Subcutaneous abdominal adipose tissue (tissue), 5 donors: Measurements from ENCODE around the gene TOP2B.

Experiments used
- H3K27ac ChIP-seq: one replicate; pipeline ENCODE4 v1.7.0; 2013; ENCODE audit warnings: low read depth, mild to moderate bottlenecking, inconsistent platforms, low read length, moderate library complexity
- H3K27me3 ChIP-seq, 5 donors: one replicate each; pipeline ENCODE4 v1.7.0; 2013; ENCODE audit warnings: low read length in 5 of 5, inconsistent platforms in 1 of 5; ENCODE audit not compliant: control insufficient read depth in 5 of 5, insufficient read depth in 4 of 5
- H3K36me3 ChIP-seq, 5 donors: one replicate each; pipeline ENCODE4 v1.7.0; 2013; ENCODE audit warnings: low read length in 5 of 5; ENCODE audit not compliant: control insufficient read depth in 5 of 5, insufficient read depth in 5 of 5
- H3K4me1 ChIP-seq, 5 donors: one replicate each; pipeline ENCODE4 v1.7.0; 2013; ENCODE audit warnings: low read length in 5 of 5, mild to moderate bottlenecking in 3 of 5, moderate library complexity in 1 of 5; ENCODE audit not compliant: control insufficient read depth in 5 of 5, insufficient read depth in 5 of 5
- H3K4me3 ChIP-seq, 5 donors: one replicate each; pipeline ENCODE4 v1.7.0; 2013; ENCODE audit warnings: low read length in 5 of 5, low read depth in 1 of 5
- H3K9ac ChIP-seq, 5 donors: one replicate each; pipeline ENCODE4 v1.7.0; 2013; ENCODE audit warnings: low read length in 5 of 5, mild to moderate bottlenecking in 4 of 5, moderate library complexity in 3 of 5
- H3K9me3 ChIP-seq, 5 donors: one replicate each; pipeline ENCODE4 v1.7.0; 2013; ENCODE audit warnings: low read length in 5 of 5; ENCODE audit not compliant: control insufficient read depth in 5 of 5
- donor health status: healthy.
- donor health status: healthy.
- donor health status: healthy.
- donor health status: healthy.
- donor health status: healthy.

The TOP2B gene

GRCh38 chr3:25555695-25556437 is 108.8 kb downstream of the TOP2B start:
- H3K36me3 ChIP-seq = no peaks in the 10 kb centered on the region
- H3K27ac ChIP-seq = peak overlapping the region; percentile 58
- H3K9ac ChIP-seq = no peak overlapping the region
- H3K27me3 ChIP-seq = no peaks in the 10 kb centered on the region
- peaks cover 11 to 35% (median 35%) of the 10 kb centered on the region in 5 donors for H3K4me1 ChIP-seq
- no peaks in the 10 kb centered on the region for H3K9me3 ChIP-seq
- H3K4me3 ChIP-seq = no peak overlapping the region

GRCh38 chr3:25554376-25554775 is 110.3 kb downstream of the TOP2B start:
- peaks cover 11 to 35% (median 35%) of the 10 kb centered on the region in 5 donors for H3K4me1 ChIP-seq
- no peaks in the 10 kb centered on the region for H3K9me3 ChIP-seq
- H3K36me3 ChIP-seq = no peaks in the 10 kb centered on the region
- H3K27me3 ChIP-seq = no peaks in the 10 kb centered on the region
- H3K4me3 ChIP-seq = no peak overlapping the region
- no peak overlapping the region for H3K27ac ChIP-seq
- H3K9ac ChIP-seq = no peak overlapping the region

GRCh38 chr3:25552251-25552650 is 112.5 kb downstream of the TOP2B start:
- peaks cover 7 to 28% (median 25%) of the 10 kb centered on the region in 5 donors for H3K4me1 ChIP-seq
- no peaks in the 10 kb centered on the region for H3K27me3 ChIP-seq
- H3K4me3 ChIP-seq = no peak overlapping the region
- H3K9me3 ChIP-seq = no peaks in the 10 kb centered on the region
- H3K36me3 ChIP-seq = no peaks in the 10 kb centered on the region
- H3K9ac ChIP-seq = no peak overlapping the region
- H3K27ac ChIP-seq = no peak overlapping the region

- Histone ChIP-seq H3K27ac (no peak overlapping the region), H3K9ac (no peak overlapping the region), H3K27me3 (no peaks in the 10 kb centered on the region), H3K9me3 (no peaks in the 10 kb centered on the region), H3K4me3 (no peak overlapping the region), H3K36me3 (no peaks in the 10 kb centered on the region), H3K4me1 (peaks cover 0 to 9% (median 6%) of the 10 kb centered on the region in 5 donors)
Observed at GRCh38 chr3:25548836-25549235, 115.9 kb downstream of the TOP2B start.

- no peak overlapping the region for H3K9ac ChIP-seq
- peaks cover 0 to 14% (median 6%) of the 10 kb centered on the region in 5 donors for H3K4me1 ChIP-seq
- no peak overlapping the region for H3K4me3 ChIP-seq
- no peaks in the 10 kb centered on the region for H3K27me3 ChIP-seq
- no peaks in the 10 kb centered on the region for H3K36me3 ChIP-seq
- no peak overlapping the region for H3K27ac ChIP-seq
- no peaks in the 10 kb centered on the region for H3K9me3 ChIP-seq
Observed at GRCh38 chr3:25547943-25548674, 116.6 kb downstream of the TOP2B start.
